ENCODE results near the gene PSD4. TPM values are rescaled to one million over a fixed set of nuclear protein-coding genes. Genes with fewer than 3 reads are reported as not detected.

PSD4 gene
- total RNA-seq, 2 donors from 2014 or later: 5.2 to 13.3 TPM

DNA sequence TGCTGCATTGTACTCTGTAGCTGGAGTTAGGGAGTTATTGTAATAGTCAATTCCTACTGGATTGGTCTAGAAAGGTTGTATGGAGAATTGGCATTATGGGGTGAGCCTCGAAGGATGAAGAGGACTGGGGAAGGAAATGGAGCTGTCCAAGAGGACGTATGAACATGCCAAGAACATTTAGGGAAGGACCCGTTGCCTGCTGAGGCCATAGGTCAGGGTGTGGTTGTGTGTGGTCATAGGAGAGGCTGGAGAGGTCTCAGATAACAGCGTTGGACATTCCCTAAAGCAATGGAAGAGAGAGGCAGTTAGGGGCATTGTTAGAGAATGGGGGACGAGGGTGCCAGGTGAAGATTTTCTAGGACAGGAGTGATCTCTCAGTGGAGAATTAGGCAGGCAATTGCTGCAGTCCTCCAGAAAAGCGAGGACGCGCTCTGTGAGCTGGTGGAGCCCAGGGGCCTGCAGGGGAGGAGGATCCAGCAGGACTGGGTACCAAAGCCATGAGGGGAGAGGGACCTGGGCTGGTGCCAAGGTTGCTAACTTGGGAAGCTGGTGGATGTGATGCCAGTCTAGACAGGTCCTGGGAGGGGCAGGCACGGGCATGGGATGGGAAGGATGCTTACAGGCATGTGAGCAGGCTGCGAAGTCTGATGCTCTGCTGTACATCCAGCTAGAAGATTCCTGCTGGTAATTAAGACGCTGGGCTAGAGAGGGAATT is 9.4 kb upstream of the PSD4 start:
- H3K27ac ChIP-seq (ENCODE audit: low read depth, low read length): peak overlapping the region; percentile 63
- no peak overlapping the region for H3K9ac ChIP-seq (ENCODE audit: extremely low read depth, low read length, poor library complexity, severe bottlenecking)
- no peaks in the 10 kb centered on the region for H3K36me3 Mint-ChIP-seq (ENCODE audit: low read depth)
- no peaks in the 10 kb centered on the region for H3K27me3 ChIP-seq (ENCODE audit: control insufficient read depth, insufficient read depth, low read length, poor library complexity, severe bottlenecking)
- no peak overlapping the region for H3K4me3 Mint-ChIP-seq
- no peaks in the 10 kb centered on the region for H3K9me3 Mint-ChIP-seq
- no peak for DNase-seq
- H3K36me3 ChIP-seq (ENCODE audit: control insufficient read depth, insufficient read depth, low read length): no peaks in the 10 kb centered on the region
- 85 to 89% methylated on average over 6 to 11 of the region's 11 CpGs for WGBS, 2 experiments (ENCODE audit: insufficient coverage in 1 of 2, insufficient read length in 1 of 2)
- no peaks in the 10 kb centered on the region for H3K9me3 ChIP-seq (ENCODE audit: control insufficient read depth, low read length)
- H3K4me1 ChIP-seq (ENCODE audit: control insufficient read depth, insufficient read depth, low read length): no peaks in the 10 kb centered on the region
- no peak overlapping the region for H3K27ac Mint-ChIP-seq
- peaks cover 2% of the 10 kb centered on the region for H3K4me1 Mint-ChIP-seq
- H3K4me3 ChIP-seq (ENCODE audit: low read length): no peak overlapping the region
- H3K27me3 Mint-ChIP-seq (ENCODE audit: insufficient read depth): peaks cover 4% of the 10 kb centered on the region
- TF ChIP-seq, protein P1, sequence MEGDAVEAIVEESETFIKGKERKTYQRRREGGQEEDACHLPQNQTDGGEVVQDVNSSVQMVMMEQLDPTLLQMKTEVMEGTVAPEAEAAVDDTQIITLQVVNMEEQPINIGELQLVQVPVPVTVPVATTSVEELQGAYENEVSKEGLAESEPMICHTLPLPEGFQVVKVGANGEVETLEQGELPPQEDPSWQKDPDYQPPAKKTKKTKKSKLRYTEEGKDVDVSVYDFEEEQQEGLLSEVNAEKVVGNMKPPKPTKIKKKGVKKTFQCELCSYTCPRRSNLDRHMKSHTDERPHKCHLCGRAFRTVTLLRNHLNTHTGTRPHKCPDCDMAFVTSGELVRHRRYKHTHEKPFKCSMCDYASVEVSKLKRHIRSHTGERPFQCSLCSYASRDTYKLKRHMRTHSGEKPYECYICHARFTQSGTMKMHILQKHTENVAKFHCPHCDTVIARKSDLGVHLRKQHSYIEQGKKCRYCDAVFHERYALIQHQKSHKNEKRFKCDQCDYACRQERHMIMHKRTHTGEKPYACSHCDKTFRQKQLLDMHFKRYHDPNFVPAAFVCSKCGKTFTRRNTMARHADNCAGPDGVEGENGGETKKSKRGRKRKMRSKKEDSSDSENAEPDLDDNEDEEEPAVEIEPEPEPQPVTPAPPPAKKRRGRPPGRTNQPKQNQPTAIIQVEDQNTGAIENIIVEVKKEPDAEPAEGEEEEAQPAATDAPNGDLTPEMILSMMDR (conservative IDR thresholded peaks at IDR 0.05): no peak

DNA sequence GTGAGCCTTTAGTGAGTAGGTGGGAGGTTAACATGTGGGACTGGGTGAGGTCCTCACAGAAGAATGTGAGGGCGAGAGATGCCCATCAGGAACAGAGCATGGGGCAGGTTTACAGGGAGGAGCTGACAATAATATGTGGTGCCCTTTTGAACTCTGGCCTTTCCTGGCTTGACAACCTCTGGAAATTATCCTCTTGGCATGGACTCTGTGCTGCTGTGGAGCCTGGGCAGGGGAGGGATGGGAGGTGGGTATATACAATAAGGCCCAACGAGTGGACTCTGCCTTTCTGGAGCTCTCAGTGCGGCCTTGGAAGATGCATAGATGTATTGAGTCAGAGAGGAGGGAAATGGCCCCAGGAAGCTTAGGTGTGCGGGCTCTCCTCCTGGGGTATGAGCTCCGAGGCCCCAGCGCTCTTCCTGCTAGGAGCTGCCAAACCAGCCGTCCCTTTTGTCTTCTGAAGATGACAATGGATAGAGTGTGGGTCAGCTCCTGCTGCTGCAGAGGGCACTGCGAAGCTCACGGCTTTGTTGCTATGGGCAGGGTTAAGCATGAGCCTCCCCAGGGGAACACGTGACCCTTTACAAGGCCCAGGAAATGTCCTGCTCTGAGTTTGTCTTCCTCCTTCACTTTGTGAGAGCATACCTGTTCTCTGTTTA is 8.7 kb upstream of the PSD4 start:
- H3K27ac ChIP-seq (ENCODE audit: low read depth, low read length): peak overlapping the region; percentile 63
- Mint-ChIP-seq H3K9me3 (no peaks in the 10 kb centered on the region), H3K27ac (no peak overlapping the region), H3K27me3 (ENCODE audit: insufficient read depth) (peaks cover 1% of the 10 kb centered on the region), H3K36me3 (ENCODE audit: low read depth) (no peaks in the 10 kb centered on the region), H3K4me1 (peaks cover 2% of the 10 kb centered on the region), H3K4me3 (no peak overlapping the region)
- no peak overlapping the region for H3K4me3 ChIP-seq (ENCODE audit: low read length)
- H3K9ac ChIP-seq (ENCODE audit: extremely low read depth, low read length, poor library complexity, severe bottlenecking): no peak overlapping the region
- TF ChIP-seq, protein P1 (conservative IDR thresholded peaks at IDR 0.05): no peak
- no peaks in the 10 kb centered on the region for H3K27me3 ChIP-seq (ENCODE audit: control insufficient read depth, insufficient read depth, low read length, poor library complexity, severe bottlenecking)
- 37 to 65% methylated on average over 4 to 10 of the region's 10 CpGs for WGBS, 2 experiments (ENCODE audit: insufficient coverage in 1 of 2, insufficient read length in 1 of 2)
- DNase-seq: peak; percentile 70
- no peaks in the 10 kb centered on the region for H3K4me1 ChIP-seq (ENCODE audit: control insufficient read depth, insufficient read depth, low read length)
- H3K36me3 ChIP-seq (ENCODE audit: control insufficient read depth, insufficient read depth, low read length): no peaks in the 10 kb centered on the region
- no peaks in the 10 kb centered on the region for H3K9me3 ChIP-seq (ENCODE audit: control insufficient read depth, low read length)

DNA sequence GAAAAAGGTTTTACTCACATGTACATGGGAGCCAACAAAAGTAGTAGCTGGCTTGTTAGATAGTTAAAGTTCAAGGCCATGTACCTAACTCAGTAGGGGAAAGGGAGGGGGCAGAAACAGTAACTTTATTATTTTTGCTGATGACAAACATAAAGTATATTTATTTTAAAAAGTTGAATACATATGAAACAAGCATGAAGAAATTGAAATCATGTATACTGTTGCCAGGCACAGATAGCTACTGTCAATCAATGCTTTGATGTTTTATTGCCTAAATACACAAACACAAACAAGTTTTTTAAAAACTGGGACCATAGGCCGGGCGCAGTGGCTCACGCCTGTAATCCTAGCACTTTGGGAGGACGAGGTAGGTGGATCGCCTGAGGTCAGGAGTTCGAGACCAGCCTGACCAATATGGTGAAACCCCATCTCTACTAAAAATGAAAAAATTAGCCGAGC is 7.6 kb upstream of the PSD4 start:
- H3K9me3 Mint-ChIP-seq: no peaks in the 10 kb centered on the region
- Histone ChIP-seq H3K9ac (ENCODE audit: extremely low read depth, low read length, poor library complexity, severe bottlenecking) (no peak overlapping the region), H3K9me3 (ENCODE audit: control insufficient read depth, low read length) (no peaks in the 10 kb centered on the region), H3K36me3 (ENCODE audit: control insufficient read depth, insufficient read depth, low read length) (no peaks in the 10 kb centered on the region), H3K4me1 (ENCODE audit: control insufficient read depth, insufficient read depth, low read length) (no peaks in the 10 kb centered on the region), H3K4me3 (ENCODE audit: low read length) (no peak overlapping the region), H3K27ac (ENCODE audit: low read depth, low read length) (no peak overlapping the region), H3K27me3 (ENCODE audit: control insufficient read depth, insufficient read depth, low read length, poor library complexity, severe bottlenecking) (no peaks in the 10 kb centered on the region)
- 96 to 100% methylated on average over 2 to 7 of the region's 7 CpGs for WGBS, 2 experiments (ENCODE audit: insufficient coverage in 1 of 2, insufficient read length in 1 of 2)
- H3K4me3 Mint-ChIP-seq: no peak overlapping the region
- no peaks in the 10 kb centered on the region for H3K27me3 Mint-ChIP-seq (ENCODE audit: insufficient read depth)
- no peak for DNase-seq
- H3K36me3 Mint-ChIP-seq (ENCODE audit: low read depth): no peaks in the 10 kb centered on the region
- TF ChIP-seq, protein P1 (conservative IDR thresholded peaks at IDR 0.05): no peak
- peaks cover 2% of the 10 kb centered on the region for H3K4me1 Mint-ChIP-seq
- H3K27ac Mint-ChIP-seq: no peak overlapping the region
